GOT3 (cell line): Measurements from ENCODE around the gene RNASE8.

Source experiments
- DNase-seq: peaks from one replicate; lab custom pipeline; 2025; ENCODE audit warnings: mixed read lengths; lab: John Stamatoyannopoulos, UW

The RNASE8 gene

DNA sequence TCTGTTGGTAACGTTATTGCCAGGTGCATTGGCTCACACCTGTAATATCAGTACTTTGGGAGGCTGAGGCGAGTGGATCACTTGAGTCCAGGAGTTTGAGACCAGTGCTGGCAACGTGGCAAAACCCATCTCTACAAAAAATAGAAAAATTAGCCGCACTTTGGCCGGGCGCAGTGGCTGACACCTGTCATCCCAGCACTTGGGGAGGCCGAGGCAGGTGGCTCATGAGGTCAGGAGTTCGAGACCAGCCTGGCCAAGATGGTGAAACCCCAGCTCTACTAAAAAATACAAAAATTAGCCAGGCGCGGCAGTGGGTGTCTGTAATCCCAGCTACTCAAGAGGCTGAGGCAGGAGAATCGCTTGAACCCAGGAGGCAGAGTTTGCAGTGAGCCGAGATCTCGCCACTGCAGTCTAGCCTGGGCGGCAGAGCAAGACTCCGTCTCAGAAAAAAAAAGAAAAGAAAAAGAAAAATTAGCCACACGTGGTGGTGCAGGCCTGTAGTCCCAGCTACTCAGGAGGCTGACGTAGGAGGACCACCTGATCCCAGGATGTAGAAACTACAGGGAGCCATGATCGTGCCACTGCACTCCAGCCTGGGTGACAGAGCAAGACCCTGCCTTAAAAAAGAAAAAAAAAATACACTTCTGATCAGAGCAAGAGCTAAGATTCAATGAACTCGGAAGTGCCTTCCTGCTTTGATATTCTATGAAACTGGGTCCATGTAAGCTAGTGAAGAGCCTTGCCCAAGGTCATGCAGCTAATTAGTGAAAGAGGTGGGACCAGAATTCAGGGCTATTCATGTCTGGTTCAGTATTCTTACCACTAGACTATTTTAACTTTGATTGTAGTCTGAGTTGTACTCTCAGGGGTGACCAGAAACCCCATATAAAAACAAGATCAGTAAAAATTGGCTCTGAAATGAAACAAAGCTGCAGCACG lies 4.2 kb upstream of the RNASE8 start:
- DNase-seq: no peak

- no peak for DNase-seq
Measured at GRCh38 chr14:21054123-21054767, 3.4 kb upstream of the RNASE8 start.

DNA sequence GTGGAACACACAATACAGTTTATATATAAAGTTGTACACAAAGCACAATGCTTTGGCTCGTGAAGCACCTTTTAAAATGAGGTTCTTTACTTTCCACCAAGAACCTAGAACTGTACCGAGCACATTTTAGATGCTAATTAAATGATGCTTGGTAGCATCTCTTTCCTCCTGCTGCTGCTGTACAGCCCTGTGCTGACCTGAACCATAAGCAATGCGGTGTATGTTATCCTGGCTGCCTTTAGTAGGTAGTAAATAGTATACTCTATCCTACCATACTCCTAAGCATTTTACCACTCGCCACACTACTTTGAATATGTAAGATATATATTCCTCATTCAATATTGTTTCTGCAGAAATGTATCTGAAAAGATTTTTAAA lies 2.9 kb upstream of the RNASE8 start:
- DNase-seq: no peak

DNA sequence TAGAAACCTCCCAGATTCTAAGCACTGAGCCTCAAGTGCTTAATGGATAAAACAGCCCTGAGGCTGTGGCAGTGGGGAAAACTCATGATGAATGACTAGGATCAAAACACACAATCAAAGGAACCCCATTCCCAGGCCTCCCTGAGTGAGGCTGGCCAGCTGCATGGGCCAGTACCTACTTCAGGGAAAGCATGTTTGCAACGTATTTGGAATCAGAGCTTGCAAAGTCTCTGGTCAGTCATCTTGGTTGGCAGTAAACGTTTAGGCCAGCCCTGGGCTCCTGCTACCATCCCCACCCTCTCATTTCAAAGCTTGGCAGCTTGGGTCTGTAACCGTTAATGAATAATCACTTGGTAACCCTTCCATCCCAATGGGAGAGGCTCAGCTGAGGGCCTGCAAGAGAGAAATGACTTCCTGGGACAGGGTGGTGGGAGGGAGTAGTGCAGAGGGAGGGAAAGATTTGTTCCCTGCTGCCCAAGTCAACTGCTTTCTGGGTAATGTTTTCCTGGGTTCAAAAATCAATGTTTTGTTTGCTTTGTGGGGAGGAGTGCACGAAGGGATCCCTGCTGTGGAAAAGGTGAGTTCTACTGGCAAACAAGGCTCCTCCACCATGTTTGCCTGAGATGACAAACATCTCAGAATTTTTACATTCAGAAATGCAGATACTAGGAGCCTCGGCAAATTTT lies 2.0 kb upstream of the RNASE8 start:
- no peak for DNase-seq

DNA sequence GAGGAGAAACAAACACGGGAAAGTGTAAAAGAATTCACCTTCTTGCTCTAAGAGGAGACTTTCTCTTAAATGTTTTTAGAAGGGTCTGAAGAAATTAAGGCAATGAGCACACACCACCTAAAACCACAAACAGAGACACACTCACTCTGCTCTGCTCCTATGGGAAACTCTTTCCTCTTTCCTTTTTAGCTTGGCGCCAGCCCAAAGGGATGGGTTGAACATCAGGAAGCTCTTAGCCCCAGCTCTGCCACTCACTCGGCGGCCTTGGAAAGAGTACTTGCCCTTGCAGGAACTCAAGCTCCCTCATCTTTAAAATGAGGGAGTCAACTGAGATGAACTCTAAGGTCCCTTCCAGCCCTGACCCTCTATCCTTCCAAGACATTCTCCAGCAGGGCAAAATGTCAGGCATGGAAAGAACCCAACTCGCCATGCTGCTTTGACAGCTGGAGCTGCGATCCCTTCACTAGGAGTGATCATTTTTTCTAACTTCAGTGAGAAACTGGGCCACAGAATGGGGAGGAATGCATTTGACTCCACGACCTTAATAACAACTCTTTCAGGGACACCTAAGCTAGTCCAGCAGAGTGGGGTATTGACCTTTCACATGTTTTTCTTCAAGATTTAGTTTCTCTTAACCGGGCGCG lies 980 bp upstream of the RNASE8 start:
- no peak for DNase-seq

- no peak for DNase-seq
Measured at GRCh38 chr14:21058903-21059302, 1.3 kb downstream of the RNASE8 start.

DNA sequence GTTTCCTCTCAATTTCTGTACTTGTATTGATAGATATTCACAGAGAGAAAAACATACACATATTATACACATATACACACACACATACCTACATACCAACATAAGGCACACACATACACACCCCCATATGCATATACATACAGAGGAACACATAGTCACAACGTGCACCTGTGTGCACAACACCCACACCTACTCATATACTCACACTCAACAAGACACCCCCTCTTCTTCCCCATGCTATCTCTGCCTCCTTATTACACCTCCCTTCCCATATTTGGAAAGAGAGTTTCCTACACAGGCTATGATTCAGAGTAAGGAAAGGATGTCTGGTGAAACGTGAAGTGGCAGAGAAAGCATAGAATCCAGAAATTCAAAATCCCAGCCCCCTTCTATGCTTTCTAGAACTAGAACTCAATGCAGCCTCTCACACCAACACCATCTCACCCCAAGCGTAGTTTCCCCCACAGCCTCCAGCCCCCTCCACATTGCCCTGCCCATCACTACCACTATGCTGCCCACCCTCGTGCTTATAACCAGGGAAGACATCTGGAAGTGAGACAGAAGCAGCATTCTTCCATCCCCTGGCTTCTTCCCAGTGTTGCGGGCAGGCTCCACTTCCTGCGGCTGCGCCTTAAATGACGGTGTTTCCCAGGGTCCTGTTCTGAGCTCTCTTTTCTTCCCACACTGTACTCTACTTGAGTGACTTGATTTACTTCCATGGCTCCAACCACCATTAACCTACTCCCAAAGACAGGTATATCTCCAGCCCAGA lies 2.4 kb downstream of the RNASE8 start:
- DNase-seq: no peak

- no peak for DNase-seq
Measured at GRCh38 chr14:21060614-21061346, 3.2 kb downstream of the RNASE8 start.

DNA sequence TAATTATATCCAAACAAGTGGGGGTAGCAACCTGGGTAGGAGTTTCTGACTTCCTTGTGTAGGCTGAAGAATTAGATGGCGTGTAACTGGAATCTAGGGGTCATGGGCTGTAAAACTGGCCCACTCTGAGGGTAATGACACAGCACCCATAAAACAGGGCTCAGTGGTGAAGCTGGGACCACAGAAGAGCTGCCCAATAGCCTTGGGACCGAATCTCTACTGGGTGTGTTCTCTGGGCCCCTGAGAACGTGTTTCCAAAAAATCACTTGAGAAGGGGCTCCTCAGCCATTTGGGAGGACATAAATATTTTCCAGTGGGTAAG lies 3.7 kb downstream of the RNASE8 start:
- no peak for DNase-seq

DNA sequence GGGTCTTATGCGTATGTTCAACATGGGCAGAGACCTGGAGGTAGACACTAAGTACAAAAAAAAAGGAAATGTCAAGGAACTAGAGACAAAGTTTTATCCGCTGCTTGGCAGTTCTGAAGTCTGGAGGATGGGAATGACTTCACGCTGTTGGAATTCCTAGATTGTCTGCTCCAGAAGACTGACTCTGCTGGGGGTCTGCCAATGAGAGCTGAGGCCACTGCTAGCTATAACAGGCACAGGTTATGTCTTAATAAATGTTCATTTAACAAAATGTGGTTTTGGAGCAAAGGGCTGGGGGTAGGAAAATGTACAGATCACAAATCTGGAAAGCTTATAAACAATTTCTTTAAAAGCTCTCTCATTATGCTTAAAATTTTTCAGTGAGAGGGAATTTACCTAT lies 5.9 kb downstream of the RNASE8 start:
- DNase-seq: no peak

- no peak for DNase-seq
Measured at GRCh38 chr14:21066882-21067502, 9.4 kb downstream of the RNASE8 start.

GRCh38 chr14:21068521-21069387 lies 11.1 kb downstream of the RNASE8 start:
- no peak for DNase-seq

GRCh38 chr14:21069388-21070082 lies 11.9 kb downstream of the RNASE8 start:
- DNase-seq: no peak

DNA sequence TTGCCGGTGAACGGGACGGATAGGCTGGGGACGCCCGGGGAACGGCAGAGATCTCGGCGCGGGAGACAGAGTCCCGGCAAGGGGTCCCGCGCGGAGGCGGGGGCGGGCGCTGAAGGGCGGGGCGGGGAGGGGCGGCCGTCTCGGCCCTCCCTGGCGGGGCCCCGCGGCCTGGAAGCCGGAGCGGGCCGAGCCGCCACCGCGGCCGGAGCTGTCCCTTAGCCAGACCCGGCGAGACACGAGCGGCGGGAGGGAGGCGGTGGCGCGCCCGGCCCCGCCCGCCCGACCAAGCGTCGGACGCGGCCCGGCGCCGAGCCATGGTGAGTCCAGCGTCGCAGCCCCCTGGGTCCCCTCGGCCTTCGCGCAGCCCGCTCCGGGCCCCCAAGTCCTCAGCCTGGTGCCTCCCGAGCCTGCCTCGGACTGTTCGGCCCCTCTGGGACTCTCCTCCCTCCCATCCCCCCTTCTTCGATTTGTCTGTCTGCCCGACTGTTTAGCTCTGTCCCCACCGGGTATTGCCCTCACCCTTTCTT lies 12.5 kb downstream of the RNASE8 start, which contains the start of gene ARHGEF40:
Gene ARHGEF40 (plus strand): TSS at position 222 of the 527 bp plus-strand sequence. CDS start 93 bp downstream, at position 315.
- no peak for DNase-seq

DNA sequence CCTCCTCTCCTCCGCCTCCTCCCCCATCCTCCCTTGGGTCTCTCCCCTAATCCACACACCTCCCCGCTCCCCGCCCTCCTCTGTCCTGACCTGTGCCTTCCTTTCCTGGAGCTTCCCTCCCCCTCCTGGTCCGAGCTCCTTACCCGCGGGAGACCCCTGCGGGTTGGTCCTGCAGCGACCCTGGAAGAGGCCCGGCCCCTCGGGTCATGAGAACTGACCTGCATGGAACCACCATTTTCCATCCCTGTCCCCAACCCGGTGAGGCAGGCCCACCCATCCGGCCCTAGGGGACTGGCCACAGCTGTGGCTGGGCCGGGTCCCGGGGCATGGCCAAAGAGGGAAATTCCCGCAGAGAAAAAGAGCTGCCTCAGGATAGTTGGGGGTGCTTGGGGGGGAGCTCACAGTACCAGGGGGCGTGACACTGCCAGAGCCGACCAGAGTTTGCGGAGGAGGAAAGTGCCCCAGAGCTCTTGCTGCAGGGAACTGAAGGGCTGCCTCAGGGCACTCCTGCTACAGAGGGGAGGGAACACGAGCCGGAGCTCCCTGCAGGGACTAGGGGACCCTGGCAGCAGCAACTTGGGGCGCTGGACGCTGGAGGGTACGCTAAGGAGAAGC lies 13.1 kb downstream of the RNASE8 start:
- no peak for DNase-seq

DNA sequence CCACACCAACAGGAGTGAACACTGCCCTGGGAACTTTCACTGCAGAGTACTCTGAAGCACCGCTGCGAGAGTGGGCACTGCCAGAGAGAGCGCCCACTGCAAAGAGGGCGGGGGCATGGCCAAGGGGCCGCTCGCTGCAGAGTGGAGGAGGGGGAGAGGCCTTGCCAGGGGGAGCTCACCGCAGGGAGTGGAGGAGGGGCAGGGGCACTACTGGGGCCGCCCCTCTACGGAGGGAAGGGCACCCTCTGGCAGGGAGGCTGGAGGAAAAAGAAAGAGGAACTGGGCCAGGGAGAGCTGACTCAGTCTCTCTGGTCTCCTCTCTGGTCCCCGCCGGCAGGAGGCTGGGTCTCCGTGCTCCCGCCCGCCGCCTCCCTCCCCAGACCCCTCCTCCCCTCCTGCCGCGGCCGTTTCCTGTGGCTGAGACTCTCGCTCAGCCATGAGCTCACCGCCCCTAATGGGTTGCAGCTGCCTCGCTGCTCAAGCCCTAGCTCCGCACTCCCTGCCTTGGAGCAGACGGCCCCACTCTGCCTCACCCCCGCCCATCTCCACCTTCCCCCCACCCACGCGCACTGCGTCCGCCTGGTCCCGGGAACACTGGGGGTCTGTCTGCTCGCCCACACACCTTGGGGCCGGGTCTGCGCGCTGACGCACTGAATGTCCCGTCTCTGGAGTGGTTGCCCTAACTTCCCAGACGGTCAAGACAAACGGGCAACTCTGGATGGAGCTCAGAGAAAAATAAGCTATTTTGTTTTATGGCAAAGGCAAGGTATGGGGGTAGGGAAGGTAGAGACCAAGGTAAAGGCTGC lies 13.8 kb downstream of the RNASE8 start:
- DNase-seq: no peak

DNA sequence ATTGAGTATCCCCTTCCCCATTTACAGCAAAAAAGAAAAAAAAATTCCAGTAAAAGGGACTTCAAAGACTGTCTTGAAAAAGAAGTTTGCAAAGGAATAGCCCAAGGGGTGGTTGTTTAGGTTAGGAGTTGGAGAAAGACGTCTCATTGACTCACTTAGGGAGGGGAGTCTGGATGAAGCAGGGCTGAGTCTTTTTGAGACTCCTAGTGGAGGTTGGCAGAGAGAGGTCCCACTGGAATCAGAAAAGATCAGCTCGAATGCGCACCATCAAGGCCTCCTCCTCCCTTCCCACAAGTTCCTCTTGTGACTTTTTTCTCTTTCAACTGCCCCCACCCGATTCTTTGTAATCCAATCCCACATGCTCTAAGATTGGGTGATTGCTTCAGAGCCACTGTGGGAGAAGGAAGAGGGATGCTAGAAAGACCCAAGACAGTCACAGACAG lies 14.4 kb downstream of the RNASE8 start:
- DNase-seq: no peak
